ENCODE results near the gene AFF1. TPM values are rescaled to one million over a fixed set of nuclear protein-coding genes. Genes with fewer than 3 reads are reported as not detected.
"Not testable (repeated sequence)": the region's sequence is repeated elsewhere in the genome, so short reads cannot be mapped to it uniquely, and the experiment has no call there.

The AFF1 gene
- total RNA-seq, 2 donors from 2014 or later, result 43.2 to 56.2 TPM

DNA sequence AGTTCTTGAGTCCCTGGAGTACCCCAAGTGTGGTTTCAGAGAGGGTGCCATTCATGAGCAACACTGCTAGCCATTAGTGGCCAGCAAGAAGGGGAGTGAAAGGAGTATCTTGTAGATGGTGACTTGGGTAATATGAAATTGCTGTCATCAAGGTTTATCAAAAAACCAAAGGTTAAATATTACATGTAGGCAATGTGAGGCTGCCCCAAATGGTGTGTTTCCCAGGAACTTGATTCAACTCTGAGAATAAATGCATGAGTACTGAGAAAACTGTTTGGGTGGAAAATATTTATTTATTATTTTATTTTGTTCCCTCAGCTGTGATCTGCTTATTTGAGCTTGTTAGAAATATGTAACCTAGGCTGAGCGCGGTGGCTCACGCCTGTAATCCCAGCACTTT is 55.7 kb downstream of the AFF1 start:
- ATAC-seq, result no peak
- Mint-ChIP-seq H3K27me3 (no peaks in the 10 kb centered on the region), H3K4me3 (no peak overlapping the region), H3K27ac (no peak overlapping the region), H3K4me1 (ENCODE audit: low read depth in 2 of 2) (peaks cover 6 to 10% of the 10 kb centered on the region in 2 donors), H3K36me3 (no peaks in the 10 kb centered on the region), H3K9me3 (no peaks in the 10 kb centered on the region)
- DNase-seq (ENCODE audit: low spot score), result no peak

DNA sequence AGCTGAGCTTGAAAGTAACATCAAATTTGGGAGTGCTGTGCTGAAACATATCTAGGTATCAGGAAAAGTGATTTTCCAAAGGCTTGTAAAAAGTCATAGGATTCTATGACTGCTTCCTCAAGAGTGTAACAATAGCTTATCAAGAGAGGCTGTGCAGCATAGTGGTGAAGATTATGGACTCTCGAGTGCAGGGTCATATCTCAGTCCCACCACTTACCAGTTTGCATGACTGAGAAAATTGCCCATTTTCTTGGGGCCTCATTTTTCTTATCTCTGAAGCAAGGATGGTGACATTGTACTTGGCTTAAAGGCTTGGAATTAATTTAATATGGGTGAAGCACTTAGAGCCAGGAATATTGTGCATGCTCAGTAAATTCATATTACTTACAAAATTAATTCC is 57.2 kb downstream of the AFF1 start:
- DNase-seq (ENCODE audit: low spot score), result no peak
- no peaks in the 10 kb centered on the region for H3K9me3 Mint-ChIP-seq
- peaks cover 6 to 10% of the 10 kb centered on the region in 2 donors for H3K4me1 Mint-ChIP-seq (ENCODE audit: low read depth in 2 of 2)

DNA sequence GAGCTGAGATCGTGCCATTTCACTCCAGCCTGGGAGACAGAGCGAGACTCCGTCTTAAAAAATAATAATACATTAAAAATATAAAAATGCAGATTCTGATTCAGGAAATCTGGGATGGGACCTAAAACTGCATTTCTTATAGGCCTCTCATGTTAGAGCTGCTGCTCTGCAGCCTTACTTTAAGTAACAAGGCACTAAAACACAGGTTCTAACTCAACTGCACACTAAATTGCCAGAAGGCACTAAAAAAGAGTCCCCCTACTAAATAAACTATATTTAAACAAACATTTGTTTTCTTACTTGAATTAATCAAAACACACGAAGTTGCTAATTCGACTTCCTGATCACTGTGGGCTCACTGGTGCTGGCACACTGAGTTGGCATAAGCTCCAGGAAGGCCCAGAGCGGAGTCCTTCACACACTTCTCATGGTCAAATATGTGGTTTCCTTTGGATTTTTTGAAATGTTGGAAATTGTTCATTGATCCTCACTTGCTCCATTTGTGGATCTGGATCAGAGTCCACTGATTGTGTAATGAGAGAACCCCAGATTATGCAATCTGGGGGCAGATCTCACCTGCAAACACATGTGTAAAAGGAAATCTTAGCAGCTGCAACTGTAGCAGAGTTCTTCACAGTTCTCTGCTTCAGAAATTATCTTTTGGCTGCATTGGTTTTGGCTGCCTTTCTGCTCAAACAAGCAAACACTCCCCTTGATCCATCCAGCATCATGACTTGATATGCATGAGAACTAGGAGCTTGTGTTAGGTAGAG is 59.3 kb downstream of the AFF1 start:
- H3K36me3 Mint-ChIP-seq, result no peaks in the 10 kb centered on the region
- H3K27me3 Mint-ChIP-seq, result no peaks in the 10 kb centered on the region
- no peaks in the 10 kb centered on the region for H3K9me3 Mint-ChIP-seq
- DNase-seq (ENCODE audit: low spot score) (no peak), ATAC-seq (no peak)
- H3K4me3 Mint-ChIP-seq, result no peak overlapping the region
- H3K27ac Mint-ChIP-seq, result peak overlapping the region; percentile 8 to 32
- H3K4me1 Mint-ChIP-seq (ENCODE audit: low read depth in 2 of 2), result peaks cover 10 to 12% of the 10 kb centered on the region in 2 donors

More for the DNA sequence above, 57.2 kb downstream of the AFF1 start:
- no peak overlapping the region for H3K4me3 Mint-ChIP-seq
- ATAC-seq, result no peak
- no peaks in the 10 kb centered on the region for H3K36me3 Mint-ChIP-seq
- H3K27me3 Mint-ChIP-seq, result no peaks in the 10 kb centered on the region
- no peak overlapping the region for H3K27ac Mint-ChIP-seq

DNA sequence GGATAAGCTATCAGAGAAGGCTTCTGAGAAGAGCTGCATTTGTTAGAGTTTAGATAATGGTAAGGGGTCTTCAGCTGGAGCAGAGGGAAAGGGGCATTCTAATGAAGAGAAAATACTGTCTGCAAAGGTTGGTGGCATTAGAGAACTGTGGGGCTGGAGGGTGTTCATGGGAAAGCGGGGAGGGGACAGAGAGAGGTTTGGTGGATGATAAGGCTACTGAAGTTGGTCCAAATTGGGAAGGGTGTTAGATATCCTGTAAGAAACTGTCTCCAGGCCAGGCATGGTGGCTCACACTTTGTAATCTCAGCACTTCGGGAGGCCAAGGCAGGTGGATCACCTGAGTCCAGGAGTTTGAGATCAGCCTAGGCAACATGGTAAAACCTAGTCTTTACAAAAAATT is 59.9 kb downstream of the AFF1 start:
- Mint-ChIP-seq H3K36me3 (no peaks in the 10 kb centered on the region), H3K27me3 (no peaks in the 10 kb centered on the region), H3K4me1 (ENCODE audit: low read depth in 2 of 2) (peaks cover 13 to 18% of the 10 kb centered on the region in 2 donors), H3K4me3 (no peak overlapping the region), H3K9me3 (no peaks in the 10 kb centered on the region), H3K27ac (peak overlapping the region; percentile 8 to 32)
- ATAC-seq (no peak), DNase-seq (ENCODE audit: low spot score) (no peak)

DNA sequence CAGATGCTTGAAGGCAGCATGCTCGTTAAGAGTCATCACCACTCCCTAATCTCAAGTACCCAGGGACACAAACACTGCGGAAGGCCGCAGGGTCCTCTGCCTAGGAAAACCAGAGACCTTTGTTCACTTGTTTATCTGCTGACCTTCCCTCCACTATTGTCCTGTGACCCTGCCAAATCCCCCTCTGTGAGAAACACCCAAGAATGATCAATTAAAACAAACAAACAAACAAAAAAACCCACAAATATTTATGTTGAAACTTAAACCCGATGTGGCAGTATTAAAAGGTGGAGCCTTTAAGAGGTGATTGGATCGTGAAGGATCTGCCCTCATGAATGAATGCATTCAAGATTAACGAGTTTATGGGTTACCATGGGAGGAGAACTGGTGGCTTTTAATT is 61.7 kb downstream of the AFF1 start:
- not testable (repeated sequence) for H3K27me3 Mint-ChIP-seq; DNase-seq (ENCODE audit: low spot score); H3K27ac Mint-ChIP-seq; H3K4me3 Mint-ChIP-seq; H3K9me3 Mint-ChIP-seq; ATAC-seq; H3K36me3 Mint-ChIP-seq
- peaks cover 19 to 29% of the 10 kb centered on the region in 2 donors for H3K4me1 Mint-ChIP-seq (ENCODE audit: low read depth in 2 of 2)

DNA sequence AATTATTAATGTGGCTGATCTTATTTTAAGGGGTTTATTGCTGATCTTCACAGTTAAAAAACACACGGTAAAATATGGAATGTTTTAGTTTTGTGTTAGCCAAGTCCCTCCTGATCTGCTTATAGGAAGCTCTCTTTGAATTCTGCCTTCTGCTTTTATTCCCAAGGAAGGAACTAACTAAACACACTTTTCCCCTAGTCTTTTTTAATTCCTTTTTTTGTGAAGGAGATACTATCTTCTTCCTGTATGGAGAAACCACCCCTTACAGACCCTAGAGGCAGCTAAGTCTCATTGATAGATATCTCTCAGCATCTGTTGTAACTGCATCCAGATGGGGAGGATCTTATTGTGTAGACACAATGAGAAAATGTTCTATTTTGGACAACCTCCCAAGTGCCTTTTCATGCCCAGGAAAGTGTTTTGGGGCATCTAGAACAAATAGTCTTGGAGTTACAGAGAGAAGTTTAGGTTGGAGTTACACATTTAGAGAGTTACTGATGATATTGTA is 64.4 kb downstream of the AFF1 start:
- peaks cover 18 to 29% of the 10 kb centered on the region in 2 donors for H3K4me1 Mint-ChIP-seq (ENCODE audit: low read depth in 2 of 2)
- H3K9me3 Mint-ChIP-seq, result no peaks in the 10 kb centered on the region
- no peak overlapping the region for H3K4me3 Mint-ChIP-seq
- H3K36me3 Mint-ChIP-seq, result no peaks in the 10 kb centered on the region
- H3K27ac Mint-ChIP-seq, result peak overlapping the region in 1 of 2 donors; percentile 3
- no peaks in the 10 kb centered on the region for H3K27me3 Mint-ChIP-seq
- no peak for DNase-seq (ENCODE audit: low spot score)
- no peak for ATAC-seq

DNA sequence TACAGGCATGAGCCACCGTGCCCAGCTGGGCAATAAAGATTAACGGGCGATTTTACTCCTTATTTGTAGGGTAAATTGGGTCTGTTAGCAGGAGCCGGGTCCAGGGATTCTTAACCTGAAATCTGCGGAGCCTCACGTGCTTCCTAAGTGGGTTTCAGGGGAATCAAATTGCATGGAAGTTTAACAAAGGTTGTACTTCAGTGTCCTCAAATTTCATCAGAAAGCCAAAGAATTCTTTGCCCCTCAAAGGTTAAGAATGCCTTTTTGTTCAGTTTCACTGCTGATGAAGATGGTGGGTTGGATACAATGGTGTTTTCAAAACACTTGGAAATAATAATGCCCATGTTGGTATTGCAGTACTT is 67.9 kb downstream of the AFF1 start:
- Mint-ChIP-seq H3K4me1 (ENCODE audit: low read depth in 2 of 2) (peaks cover 30 to 41% of the 10 kb centered on the region in 2 donors), H3K36me3 (no peaks in the 10 kb centered on the region), H3K27ac (peak overlapping the region in 1 of 2 donors; percentile 43), H3K4me3 (no peak overlapping the region), H3K27me3 (no peaks in the 10 kb centered on the region), H3K9me3 (no peaks in the 10 kb centered on the region)
- DNase-seq (ENCODE audit: low spot score), result no peak
- ATAC-seq, result no peak

DNA sequence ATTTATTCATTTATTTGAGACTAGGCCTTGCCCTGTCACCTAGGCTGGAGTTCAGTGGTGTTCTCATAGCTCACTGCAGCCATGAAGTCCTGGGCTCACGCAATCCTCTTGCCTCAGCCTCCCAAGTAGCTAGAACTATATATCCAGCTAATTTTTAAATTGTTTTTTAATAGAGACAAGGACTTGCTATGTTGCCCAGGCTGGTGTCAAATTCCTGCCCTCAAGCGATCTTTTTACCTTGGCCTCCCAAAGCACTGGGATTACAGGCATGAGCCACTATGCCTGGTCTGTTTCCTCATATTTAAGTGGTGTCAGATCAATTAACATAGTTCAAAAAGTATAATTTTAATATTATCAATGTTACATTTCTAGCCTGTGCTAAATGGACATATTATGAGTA is 68.5 kb downstream of the AFF1 start:
- no peak for DNase-seq (ENCODE audit: low spot score)
- no peak for ATAC-seq
- no peak overlapping the region for H3K4me3 Mint-ChIP-seq
- H3K27ac Mint-ChIP-seq, result no peak overlapping the region
- H3K36me3 Mint-ChIP-seq, result no peaks in the 10 kb centered on the region
- peaks cover 36 to 47% of the 10 kb centered on the region in 2 donors for H3K4me1 Mint-ChIP-seq (ENCODE audit: low read depth in 2 of 2)
- H3K9me3 Mint-ChIP-seq, result no peaks in the 10 kb centered on the region
- H3K27me3 Mint-ChIP-seq, result no peaks in the 10 kb centered on the region

DNA sequence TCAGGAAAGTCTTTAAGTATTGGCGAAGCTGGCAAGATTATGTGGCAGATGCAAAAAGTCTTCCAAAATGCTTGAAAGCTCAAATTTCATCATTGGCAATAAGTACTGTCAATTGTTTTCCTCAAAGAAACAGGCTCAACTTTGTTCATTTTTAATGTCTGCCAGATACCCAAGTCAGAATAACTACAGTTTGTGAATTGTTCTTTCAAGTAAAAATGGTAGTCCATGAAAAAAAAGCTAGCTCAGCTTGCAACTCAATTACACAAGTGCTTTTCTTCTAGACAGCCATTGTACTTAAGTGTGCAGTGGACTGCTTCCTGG is 70.5 kb downstream of the AFF1 start:
- H3K4me1 Mint-ChIP-seq (ENCODE audit: low read depth in 2 of 2), result peaks cover 44% of the 10 kb centered on the region in 2 donors
- ATAC-seq, result no peak
- peak overlapping the region; percentile 95 to 99 for H3K27ac Mint-ChIP-seq
- H3K36me3 Mint-ChIP-seq, result no peaks in the 10 kb centered on the region
- no peaks in the 10 kb centered on the region for H3K9me3 Mint-ChIP-seq
- no peaks in the 10 kb centered on the region for H3K27me3 Mint-ChIP-seq
- H3K4me3 Mint-ChIP-seq, result peak overlapping the region; percentile 97
- DNase-seq (ENCODE audit: low spot score), result no peak

DNA sequence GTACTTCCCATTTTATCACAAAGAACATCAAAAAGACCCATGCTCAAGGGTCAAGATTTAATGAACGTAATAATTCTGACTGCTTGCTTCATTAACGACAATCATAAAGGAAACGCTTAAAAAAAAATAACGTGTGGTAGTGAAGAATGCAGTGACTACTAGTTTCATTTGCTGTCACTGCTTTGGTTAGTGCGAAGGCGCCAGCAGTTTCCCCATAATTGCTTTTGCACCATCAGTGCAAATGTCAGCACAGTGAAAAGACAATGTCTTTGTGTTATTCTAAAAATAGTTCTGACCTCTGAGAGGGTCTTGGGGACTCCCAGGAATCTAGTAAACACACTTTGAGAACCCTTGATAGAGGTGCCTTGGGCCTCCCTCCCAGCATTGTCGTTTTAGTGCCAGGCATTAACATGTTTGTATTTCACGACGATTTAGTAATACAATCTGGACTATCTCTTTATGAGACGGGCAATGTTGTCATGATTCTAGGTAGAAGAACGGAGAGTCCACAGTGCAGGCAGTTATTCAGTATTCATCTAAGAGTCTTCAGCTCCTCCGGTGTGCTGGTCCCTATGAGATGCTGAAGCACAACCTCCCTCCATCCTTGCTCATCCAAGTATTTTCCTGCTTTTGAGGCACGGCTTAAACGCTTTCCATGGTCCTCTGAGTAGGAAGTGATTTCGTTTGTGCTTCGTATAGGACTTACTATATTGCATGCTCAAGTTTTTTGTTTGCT is 71.0 kb downstream of the AFF1 start:
- Mint-ChIP-seq H3K4me1 (ENCODE audit: low read depth in 2 of 2) (peaks cover 40% of the 10 kb centered on the region in 2 donors), H3K27ac (peak overlapping the region; percentile 95 to 99), H3K27me3 (no peaks in the 10 kb centered on the region), H3K36me3 (no peaks in the 10 kb centered on the region), H3K9me3 (no peaks in the 10 kb centered on the region), H3K4me3 (peak overlapping the region; percentile 97)
- DNase-seq (ENCODE audit: low spot score), result peak; percentile 71
- ATAC-seq, result peak; percentile 42 to 52

DNA sequence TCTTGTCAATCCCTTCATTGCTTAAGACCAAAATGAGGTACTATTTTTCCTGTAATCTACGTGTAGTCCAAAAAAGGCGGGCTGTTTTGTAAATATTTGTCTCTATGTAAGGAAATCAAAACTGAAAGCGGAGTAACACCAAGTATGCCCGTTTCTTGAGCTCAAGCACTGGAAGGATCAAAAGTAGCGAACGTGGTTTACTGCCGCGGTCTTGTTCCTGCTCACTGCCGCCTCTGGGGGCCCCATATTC is 71.5 kb downstream of the AFF1 start:
- Mint-ChIP-seq H3K27me3 (no peaks in the 10 kb centered on the region), H3K4me1 (ENCODE audit: low read depth in 2 of 2) (peaks cover 40 to 41% of the 10 kb centered on the region in 2 donors), H3K36me3 (no peaks in the 10 kb centered on the region), H3K4me3 (peak overlapping the region; percentile 97), H3K9me3 (no peaks in the 10 kb centered on the region), H3K27ac (peak overlapping the region; percentile 95 to 99)
- ATAC-seq (peak; percentile 69 to 80), DNase-seq (ENCODE audit: low spot score) (no peak)

DNA sequence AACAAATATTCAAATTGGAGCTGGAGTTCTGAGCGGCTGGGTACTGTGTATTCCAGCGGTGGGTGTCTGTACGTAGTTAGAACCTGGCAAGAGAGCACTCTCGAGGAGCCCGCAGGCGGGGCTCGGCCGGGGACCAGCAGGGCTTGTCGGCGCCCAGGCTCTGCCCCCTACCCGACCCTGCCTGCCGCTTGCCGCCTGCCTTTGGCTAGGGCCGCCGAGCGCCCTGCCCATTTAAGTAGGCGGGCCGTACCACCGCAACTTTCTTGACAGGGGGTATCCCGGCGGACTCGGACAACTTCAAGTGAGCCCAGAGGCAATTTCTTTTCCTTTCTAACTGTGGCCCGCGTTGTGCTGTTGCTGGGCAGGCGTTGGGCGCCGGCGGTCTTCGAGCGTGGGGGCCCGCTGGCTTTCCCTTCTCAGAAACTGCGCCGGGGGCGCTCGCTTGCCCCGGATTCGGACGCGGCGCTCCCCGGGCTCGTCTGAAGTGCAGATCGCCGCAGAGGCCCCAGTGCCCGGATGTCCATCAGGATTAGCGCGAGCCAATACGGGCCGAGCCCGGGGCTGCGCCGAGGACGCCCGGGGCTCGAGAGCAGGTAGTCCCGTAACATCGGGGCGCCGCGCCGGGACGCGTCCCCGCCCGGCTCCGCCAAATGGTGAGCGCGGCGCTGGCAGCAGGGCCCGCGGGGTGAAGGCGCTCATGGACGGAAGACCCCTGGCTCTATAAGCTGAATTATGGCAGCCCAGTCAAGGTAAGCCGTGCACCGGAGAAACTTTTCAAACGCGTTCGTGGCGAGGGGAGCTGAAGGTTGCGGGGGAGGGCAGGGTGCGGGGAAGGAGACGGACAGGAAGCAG is 72.1 kb downstream of the AFF1 start:
- ATAC-seq (peak; percentile 92 to 94), DNase-seq (ENCODE audit: low spot score) (peak; percentile 95)
- Mint-ChIP-seq H3K4me3 (peak overlapping the region; percentile 97), H3K27ac (peak overlapping the region; percentile 95 to 99), H3K4me1 (ENCODE audit: low read depth in 2 of 2) (peaks cover 42 to 46% of the 10 kb centered on the region in 2 donors), H3K27me3 (no peaks in the 10 kb centered on the region), H3K36me3 (no peaks in the 10 kb centered on the region), H3K9me3 (no peaks in the 10 kb centered on the region)

DNA sequence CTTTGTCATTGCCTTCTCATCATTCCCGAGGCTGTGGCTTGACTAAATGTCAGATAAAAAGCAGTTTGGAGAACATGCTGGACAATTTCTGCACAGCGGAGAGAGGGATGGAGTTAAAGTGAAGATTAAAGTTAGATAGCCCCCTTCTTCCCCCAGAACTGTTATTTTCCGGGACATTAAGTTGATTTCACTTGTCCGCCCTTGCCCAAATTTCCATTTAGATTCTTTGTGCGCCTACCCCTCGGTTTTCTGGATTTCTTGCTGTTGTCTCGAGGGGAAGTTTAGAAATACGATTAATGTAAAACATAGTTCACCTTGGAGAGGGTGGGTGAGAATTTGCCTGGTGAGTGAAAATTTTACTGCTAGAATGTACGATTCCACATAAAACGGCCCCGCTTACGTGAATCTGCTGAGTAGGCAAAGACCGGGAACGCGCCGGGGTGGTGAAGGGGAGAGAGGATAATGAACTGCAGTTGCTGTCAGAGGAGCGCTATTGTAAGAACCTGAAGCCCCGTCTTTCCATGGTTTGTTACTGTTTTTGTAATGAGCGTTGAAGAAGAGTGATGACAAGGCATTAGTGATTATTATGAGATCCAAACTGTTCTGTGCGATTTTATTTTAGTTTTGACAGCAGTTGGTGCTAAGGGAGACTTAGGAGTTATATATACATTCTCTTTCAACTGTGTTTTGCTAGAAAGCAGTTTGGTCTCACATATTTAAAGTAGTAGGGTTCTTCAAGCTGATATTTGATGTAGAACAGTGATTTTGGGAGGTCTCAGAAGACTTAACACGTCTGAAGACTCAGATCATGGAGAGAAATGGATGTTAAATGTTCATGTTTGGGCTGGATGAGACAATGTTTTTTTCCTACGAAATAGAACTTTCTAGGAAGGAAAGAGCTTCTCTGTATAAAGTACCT is 73.0 kb downstream of the AFF1 start:
- peak; percentile 64 for DNase-seq (ENCODE audit: low spot score)
- Mint-ChIP-seq H3K36me3 (no peaks in the 10 kb centered on the region), H3K4me3 (peak overlapping the region; percentile 97), H3K4me1 (ENCODE audit: low read depth in 2 of 2) (peaks cover 42 to 46% of the 10 kb centered on the region in 2 donors), H3K27ac (peak overlapping the region; percentile 95 to 99), H3K27me3 (no peaks in the 10 kb centered on the region), H3K9me3 (no peaks in the 10 kb centered on the region)
- no peak for ATAC-seq

All from natural killer cell treated with Interleukin-12 subunit alpha and Interleukin-12 subunit beta and Interleukin-15 and Interleukin-18, amount 100 ng/mL, for 72 hours (primary cell).